ENCODE results near the gene TREH.

The TREH gene

DNA sequence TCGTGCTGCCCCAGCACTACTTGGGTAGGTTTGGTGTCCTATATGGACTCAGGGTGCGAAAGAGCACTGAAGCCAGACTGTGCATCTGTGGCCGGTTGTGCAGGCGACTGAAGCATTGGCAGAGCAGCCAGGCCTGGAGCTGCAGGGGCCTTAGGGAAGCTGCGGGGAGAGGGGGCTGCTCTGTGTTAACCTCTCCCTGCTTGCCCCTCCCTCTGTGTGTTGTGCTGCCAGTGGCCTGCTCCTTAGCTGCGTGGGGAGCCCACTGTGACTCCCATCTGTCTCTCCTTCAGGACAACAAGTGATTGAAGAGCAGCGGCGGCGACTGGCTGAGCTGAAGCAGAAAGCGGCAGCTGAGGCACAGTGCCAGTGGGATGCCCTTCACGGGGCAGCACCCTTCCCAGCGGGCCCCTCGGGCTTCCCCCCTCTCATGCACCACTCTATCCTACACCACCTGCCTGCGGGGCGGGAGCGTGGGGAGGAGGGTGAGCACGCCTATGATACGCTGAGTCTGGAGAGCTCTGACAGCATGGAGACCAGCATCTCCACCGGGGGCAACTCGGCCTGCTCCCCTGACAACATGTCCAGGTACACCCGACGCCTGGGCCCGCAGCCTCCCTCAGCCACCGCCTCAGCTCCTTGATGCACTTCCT is 34.3 kb downstream of the TREH start:
- no peak for DNase-seq (ENCODE audit: low read depth)

DNA sequence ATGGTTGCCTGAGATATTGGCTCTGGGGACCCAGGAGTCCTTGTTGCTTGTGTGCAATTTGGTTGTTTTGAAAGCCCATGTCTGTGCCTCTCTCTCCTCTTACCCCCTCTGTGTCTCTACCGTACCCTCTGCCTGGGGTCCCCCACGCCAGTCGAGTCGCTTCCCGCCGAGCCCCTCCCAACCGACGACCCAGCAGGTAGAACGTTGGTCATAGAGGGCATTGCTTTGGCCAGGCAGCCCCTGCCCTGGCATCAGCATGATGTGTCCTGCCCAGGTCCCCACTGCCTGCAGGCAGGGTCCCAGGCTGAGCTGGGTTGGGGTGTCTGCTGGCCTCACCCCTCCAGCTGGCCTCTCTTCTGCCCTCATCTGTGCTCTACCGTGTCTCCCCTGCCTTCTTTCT is 35.0 kb downstream of the TREH start:
- DNase-seq (ENCODE audit: low read depth): no peak

DNA sequence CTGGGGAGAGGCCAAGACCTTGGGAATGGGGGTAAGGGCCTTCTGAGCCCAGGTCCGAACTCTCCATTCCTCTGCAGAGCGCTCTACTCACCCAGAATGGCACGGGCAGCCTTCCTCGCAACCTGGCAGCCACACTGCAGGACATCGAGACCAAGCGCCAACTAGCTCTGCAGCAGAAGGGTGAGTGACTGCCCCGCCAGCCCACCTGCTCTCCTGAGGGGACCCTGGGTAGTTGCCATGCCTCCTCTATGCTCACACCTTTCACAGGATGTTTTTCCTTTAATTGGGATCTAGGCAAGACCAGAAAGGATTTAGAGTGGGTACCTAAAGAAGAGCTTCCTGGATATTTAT is 35.5 kb downstream of the TREH start:
- no peak for DNase-seq (ENCODE audit: low read depth)

DNA sequence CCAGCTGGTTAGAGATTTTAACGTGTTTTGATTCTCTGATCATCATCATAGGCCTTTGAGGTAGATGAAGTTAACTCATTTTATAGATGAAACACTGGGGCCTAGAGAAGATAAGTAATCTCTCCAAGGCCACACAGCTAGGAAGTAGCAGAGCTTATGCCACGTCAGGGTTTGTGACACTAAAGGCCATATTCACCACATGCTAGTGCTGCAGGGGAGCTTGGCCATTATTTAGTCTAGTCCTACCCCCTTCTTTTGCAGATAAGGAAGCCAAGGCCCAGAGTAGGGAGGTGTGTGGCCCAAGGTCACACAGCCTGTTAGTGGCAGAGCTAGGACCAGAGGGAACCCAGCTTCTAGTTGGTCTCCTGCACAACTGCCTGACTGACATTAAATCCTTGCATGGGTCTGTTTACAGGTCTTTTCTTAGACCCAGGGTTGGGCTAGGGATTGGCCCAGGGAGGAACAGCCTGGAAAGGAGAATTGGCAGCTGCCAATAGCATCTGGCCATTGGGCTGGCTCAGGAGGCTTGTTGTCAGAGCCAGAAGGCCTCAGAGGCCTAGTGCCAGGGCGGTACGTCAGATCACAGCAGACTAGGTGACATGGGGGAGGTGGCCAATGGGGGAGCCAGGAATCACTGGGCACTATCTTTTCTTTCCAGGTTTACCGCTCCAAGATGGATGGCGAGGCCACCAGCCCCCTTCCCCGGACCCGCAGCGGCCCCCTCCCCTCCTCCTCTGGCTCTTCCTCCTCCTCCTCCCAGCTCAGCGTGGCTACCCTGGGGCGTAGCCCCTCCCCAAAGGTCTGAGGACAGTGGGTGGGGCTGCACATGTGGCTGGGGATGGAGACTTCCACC is 36.1 kb downstream of the TREH start:
- no peak for DNase-seq (ENCODE audit: low read depth)

GRCh38 chr11:118641397-118642019 is 37.9 kb downstream of the TREH start:
- DNase-seq (ENCODE audit: low read depth): no peak

DNA sequence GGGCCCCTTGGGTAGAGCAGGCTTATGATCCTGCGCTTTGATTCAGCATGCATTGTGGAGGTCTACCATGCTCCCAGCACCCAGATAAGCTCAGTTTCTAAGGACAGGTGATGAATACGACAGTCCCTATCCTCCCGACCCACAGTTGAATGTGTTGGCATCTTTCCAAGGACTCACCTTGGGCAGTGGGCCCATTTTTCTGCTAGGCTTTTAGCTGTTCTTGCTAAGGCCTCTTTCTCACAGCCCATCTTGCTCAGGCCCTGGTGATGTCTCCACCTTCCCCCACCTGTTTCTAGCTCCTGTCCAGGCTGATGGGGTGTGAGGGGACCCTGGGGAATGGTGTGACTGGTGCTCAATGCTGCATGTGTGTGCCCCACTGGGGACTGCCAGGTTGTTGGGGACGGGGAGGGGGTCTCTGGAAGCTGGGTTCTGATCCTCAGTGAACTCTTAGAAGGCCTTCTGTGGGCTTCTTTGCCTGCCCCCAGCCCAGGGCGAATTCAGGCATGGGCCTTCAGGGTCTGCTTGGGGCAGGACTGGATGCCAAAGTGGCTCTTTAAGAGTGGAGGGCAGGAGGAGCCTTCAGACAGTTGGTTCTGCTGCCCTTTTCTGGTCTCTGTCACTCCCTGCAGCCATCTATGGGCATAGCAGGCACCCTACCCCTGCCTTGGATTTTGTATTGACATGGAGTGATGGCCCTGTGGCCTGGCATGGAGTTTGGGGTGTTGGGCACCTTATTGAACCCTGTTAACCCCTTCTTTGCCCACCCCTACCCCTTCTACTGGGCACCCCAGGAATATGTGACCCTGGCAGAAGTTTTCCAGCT is 38.9 kb downstream of the TREH start:
- no peak for DNase-seq (ENCODE audit: low read depth)

DNA sequence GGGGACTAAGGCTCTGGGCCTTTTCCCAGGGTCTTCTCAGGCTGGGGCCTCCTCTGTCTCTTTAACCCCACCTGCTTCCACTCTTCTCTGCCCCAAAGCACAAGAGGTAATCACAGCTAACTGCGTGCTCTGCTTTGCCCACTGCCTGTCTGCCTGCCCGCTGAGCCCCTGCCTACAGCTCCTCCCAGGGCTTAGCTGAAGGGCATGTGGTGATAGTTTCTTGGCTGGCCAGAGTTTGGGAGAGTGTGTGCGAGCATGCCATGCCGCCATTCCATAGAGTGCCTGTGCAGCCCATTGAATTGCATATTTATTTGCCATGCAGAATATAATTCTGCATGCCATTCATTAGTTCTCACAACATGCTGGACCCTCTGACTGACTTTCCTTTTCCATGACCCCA is 39.6 kb downstream of the TREH start:
- no peak for DNase-seq (ENCODE audit: low read depth)

GRCh38 chr11:118638726-118639125 is 40.7 kb downstream of the TREH start:
- no peak for DNase-seq (ENCODE audit: low read depth)

DNA sequence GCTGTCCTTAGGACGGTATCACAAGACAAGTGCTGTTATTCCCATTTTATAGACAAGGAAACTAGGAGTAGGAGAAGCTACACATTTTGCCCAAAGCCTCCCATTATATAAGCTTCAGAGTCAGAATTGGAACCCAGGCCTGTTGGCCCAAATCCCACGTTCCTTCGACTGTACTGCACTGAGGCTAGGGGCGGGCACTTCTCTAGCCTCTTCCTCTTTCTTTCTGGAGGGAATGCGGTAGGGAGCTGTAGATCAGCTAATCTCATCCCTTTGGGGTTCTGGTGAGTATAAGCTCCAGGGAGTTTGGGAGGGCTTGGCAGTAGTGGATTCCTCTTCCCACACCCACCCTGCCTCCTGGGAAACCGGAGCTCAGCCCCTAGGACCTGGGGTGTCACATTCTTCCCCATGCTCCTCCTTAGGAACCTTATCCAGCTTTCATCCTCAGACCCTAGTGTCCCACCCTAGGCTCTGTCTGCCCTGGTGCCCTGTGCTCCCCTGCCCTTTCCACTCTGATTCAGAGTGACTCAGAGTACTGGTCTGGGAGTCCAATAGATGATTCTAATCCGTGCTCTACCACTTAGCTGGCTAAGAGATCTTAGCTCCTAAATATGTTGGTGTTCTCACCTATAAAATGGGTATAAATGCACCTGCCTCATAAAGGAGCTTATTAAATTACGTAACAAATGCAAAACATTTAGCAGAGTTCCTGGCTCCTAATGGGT is 42.7 kb downstream of the TREH start:
- DNase-seq (ENCODE audit: low read depth): peak; percentile 37

DNA sequence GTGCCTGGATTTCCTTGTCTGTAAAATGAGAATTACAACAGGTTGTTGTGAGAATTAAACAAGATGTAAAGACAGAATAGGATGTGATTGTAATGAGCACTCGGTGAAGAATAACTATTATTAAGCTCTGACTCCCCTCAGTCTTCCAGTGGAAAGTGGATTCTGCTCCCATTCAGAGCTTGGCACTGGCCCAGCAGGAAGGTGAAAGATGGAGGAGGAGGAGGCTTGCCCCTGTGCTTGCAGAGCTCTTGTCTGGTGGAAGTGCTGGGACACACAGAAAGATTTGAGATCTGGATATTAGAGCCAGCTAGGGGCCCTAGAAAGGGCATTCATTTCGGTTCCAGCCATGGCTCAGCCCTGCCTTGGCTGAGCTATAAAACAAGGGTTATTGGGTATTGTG is 43.8 kb downstream of the TREH start:
- DNase-seq (ENCODE audit: low read depth): no peak

DNA sequence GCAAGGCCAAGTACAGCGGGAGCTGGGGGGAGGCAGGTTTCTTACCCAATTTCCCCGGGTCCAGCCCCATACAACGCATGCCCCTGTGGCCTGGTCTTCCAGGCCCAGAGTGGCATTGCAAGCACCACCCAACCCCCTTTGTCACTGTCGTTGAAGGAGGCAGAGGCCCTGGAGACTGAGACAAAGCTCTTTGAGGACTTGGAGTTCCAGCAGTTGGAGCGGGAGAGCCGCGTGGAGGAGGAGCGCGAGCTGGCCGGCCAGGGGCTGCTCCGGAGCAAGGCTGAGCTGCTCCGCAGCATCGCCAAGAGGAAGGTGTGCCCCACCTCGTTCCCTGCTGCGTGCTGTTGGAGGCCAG is 44.2 kb downstream of the TREH start:
- DNase-seq (ENCODE audit: low read depth): no peak

DNA sequence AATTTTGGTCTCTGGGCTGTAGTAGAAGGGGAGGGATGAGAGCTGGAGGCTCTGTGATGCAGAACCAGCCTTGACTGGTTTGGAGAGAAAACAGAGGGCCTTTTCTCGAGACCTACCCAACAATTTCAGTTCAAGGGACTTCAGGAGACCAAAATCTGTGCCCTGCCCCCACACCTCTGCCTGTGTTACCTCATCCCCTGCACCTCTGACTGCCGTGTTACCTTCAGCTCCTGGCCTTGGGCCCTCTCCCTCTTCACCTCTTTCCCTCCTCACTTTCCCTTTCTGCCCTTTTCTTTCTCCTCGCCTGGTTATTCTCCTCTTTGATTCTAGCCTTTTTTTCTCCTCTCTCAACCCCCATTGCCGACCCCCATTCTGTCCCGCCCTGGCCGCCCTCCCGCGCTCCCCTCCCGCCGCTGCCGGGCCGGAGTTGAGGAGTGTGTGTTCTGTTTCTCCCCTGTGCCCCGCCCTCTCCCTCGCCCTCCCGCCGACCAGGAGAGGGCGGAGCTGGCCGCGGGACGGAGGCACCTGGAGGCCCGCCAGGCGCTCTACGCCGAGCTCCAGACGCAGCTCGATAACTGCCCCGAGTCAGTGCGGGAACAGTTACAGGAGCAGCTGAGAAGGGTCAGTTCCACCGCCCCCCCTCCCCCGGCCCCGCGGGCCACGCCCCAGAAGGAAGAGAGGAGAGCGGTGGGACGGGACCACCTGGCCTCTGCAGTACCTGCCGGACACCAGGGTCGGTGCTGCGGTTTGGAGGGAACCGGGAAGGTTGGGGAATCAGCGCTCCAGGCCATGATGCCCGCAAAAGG is 44.8 kb downstream of the TREH start:
- DNase-seq (ENCODE audit: low read depth): no peak

DNA sequence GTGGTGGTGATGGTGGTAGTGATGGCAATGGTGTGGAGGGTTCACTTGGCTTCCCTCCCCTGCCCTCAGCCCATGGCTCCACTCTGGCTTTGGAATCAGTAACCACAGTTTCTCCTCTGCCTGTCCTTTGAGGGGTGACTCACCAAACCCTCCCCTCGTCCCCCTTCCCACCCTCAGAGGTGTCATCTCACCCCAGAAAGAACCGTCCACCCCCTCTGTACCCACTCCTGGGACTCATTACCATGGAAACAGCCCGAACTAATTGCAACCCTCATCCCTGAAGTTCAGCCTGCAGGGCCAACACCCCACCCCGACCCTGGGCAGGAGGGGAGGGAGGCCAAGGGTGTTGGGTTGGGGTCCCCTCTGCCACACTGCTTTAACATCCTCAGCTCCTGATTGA is 45.5 kb downstream of the TREH start:
- DNase-seq (ENCODE audit: low read depth): no peak

- DNase-seq (ENCODE audit: low read depth): no peak
These were observed 46.1 kb downstream of the TREH start for GRCh38 chr11:118633319-118633690.

DNA sequence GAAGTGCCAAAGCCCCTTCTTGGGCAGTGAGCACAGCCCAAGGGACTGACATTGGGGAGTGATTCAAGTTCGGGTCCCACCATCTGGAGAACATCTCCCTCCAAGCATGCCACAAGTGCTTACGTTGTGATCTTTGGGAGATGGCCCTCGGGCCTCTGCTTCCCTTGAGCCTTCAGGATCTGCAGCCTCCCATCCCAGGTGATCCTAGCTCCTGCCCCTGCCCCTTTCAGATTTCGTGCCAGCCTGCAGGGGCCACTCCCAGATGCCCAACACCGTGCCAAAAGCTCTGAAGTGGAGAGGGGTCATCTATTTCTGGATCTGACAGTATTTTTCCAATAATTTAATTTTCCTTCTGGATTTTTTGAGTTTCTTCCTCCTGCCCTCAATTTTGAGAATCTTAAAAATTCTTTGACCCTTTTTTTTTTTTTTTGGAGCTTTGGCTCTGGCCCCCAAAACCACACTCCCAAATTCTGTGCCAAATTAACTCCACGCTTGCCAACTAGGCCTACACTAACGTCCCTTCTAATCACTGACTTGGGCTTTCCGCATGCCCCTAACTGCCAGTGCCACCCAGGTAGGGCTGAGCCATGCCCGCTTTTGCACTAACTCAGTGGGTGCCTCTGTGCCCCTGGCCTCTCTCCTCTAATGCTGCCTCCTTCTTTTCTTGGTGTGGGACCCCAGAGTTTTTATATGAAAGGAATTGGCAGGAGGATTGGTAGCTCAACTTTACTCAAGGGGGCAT is 46.7 kb downstream of the TREH start:
- no peak for DNase-seq (ENCODE audit: low read depth)

DNA sequence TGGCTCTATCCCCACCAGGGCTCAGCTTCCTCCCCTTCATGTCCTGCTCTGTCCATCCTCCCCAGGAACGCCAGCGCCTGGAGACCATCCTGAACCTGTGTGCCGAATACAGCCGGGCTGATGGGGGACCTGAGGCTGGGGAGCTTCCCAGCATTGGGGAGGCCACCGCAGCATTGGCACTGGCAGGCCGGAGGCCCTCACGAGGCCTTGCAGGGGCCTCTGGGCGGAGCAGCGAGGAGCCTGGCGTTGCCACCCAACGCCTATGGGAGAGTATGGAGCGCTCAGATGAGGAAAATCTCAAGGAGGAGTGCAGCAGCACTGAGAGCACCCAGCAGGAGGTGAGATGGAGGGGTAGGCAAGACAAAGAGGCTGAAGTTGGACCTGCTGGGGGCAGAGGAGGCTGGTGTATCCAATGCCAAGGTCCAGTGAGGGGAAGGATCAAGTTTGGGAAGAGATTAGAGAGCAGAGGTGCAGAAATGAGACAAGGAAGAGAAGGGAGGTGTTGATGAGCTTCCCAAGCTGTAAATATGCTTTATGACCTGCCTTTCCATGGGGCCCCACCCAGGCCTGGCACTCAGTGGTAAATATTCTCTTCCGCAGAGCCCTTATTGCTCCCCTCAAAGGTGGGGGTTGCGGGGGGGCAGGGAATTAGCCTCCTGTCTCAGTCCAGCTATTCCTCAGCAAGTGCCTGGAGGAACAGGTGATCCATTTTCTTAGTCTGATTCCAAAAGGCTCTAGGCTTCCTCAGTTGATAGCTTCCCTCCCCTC is 48.1 kb downstream of the TREH start:
- no peak for DNase-seq (ENCODE audit: low read depth)

- DNase-seq (ENCODE audit: low read depth): no peak
These were observed 49.4 kb downstream of the TREH start for GRCh38 chr11:118629761-118630661.

DNA sequence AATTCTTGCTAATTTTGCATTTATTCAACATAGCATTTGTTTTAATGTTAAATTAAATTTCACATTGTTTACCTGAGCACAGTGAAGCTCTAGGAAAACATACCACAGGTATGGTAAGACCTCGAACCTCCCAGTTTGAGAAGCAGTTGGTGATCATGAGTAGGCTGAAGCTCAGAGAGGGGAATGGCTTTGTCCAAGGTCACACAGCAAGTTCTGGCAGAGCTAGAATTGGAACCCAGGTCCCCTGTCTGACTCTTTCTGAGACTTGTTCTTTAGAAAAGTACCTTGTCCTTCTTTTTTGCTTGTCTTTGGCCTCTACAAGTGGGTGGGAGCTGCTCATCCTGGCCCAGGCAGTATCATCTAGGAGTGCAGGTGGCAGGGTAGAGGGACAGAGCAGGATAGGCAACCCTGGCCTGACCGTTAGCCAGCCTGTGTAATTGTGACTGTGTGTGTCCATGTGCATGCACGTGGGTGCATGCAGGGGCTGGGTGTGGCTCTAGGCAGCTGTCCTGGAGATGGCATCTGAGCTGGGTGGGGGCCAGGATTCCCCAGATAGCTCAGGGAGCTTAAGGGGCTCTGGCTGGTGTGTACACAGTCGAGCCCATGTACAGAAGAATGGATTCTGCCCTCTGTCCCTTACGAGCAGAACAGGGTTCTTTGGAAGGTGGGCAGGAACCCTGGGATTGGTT is 50.4 kb downstream of the TREH start:
- no peak for DNase-seq (ENCODE audit: low read depth)
